ENCODE measurements around the gene CTTNBP2NL.
"Not testable (repeated sequence)": the region's sequence is repeated elsewhere in the genome, so short reads cannot be mapped to it uniquely, and the experiment has no call there.

The CTTNBP2NL gene

GRCh38 chr1:112465122-112465521, 69.1 kb downstream of the CTTNBP2NL start:
- no peak for DNase-seq (ENCODE audit: low spot score)

- DNase-seq (ENCODE audit: low spot score), result peak; percentile 94
These were observed 70.2 kb downstream of the CTTNBP2NL start for GRCh38 chr1:112466078-112466660.

- DNase-seq (ENCODE audit: low spot score), result not testable (repeated sequence)
These were observed 74.3 kb downstream of the CTTNBP2NL start for GRCh38 chr1:112470324-112470723.

GRCh38 chr1:112470966-112471365, 75.0 kb downstream of the CTTNBP2NL start:
- DNase-seq (ENCODE audit: low spot score), result no peak

- DNase-seq (ENCODE audit: low spot score), result no peak
These were observed 76.1 kb downstream of the CTTNBP2NL start for GRCh38 chr1:112472142-112472541.

- no peak for DNase-seq (ENCODE audit: low spot score)
These were observed 81.5 kb downstream of the CTTNBP2NL start for GRCh38 chr1:112477550-112477949.

GRCh38 chr1:112478314-112478713, 82.3 kb downstream of the CTTNBP2NL start:
- no peak for DNase-seq (ENCODE audit: low spot score)

- not testable (repeated sequence) for DNase-seq (ENCODE audit: low spot score)
These were observed 90.0 kb downstream of the CTTNBP2NL start for GRCh38 chr1:112486063-112486462.

GRCh38 chr1:112487686-112488085, 91.7 kb downstream of the CTTNBP2NL start:
- DNase-seq (ENCODE audit: low spot score), result not testable (repeated sequence)

- DNase-seq (ENCODE audit: low spot score), result no peak
These were observed 92.1 kb downstream of the CTTNBP2NL start for GRCh38 chr1:112488141-112488540.

GRCh38 chr1:112492076-112492475, 96.1 kb downstream of the CTTNBP2NL start:
- DNase-seq (ENCODE audit: low spot score), result no peak

GRCh38 chr1:112493351-112493750, 97.3 kb downstream of the CTTNBP2NL start:
- no peak for DNase-seq (ENCODE audit: low spot score)

GRCh38 chr1:112496290-112496689, 100.3 kb downstream of the CTTNBP2NL start:
- no peak for DNase-seq (ENCODE audit: low spot score)

- peak; percentile 82 for DNase-seq (ENCODE audit: low spot score)
These were observed 106.0 kb downstream of the CTTNBP2NL start for GRCh38 chr1:112501810-112502641.

GRCh38 chr1:112502826-112503225, 106.8 kb downstream of the CTTNBP2NL start:
- no peak for DNase-seq (ENCODE audit: low spot score)

GRCh38 chr1:112504001-112504660, 108.1 kb downstream of the CTTNBP2NL start:
- no peak for DNase-seq (ENCODE audit: low spot score)

- DNase-seq (ENCODE audit: low spot score), result no peak
These were observed 108.8 kb downstream of the CTTNBP2NL start for GRCh38 chr1:112504661-112505399.

- DNase-seq (ENCODE audit: low spot score), result no peak
These were observed 109.4 kb downstream of the CTTNBP2NL start for GRCh38 chr1:112505400-112505785.

- DNase-seq (ENCODE audit: low spot score), result no peak
These were observed 109.9 kb downstream of the CTTNBP2NL start for GRCh38 chr1:112505878-112506277.

GRCh38 chr1:112506306-112506705, 110.3 kb downstream of the CTTNBP2NL start:
- DNase-seq (ENCODE audit: low spot score), result no peak

GRCh38 chr1:112506731-112507130, 110.7 kb downstream of the CTTNBP2NL start:
- no peak for DNase-seq (ENCODE audit: low spot score)

- no peak for DNase-seq (ENCODE audit: low spot score)
These were observed 111.3 kb downstream of the CTTNBP2NL start for GRCh38 chr1:112507336-112507735.
